Karpas-422 (cell line): ENCODE data around the gene MOB3B. TPM values are rescaled to one million over a fixed set of nuclear protein-coding genes. Genes with fewer than 3 reads are reported as not detected.

ENCODE experiments used
- DNase-seq: peaks from one replicate; pipeline ENCODE4 v3.0.0-alpha.2; 2015
- H2AFZ ChIP-seq: fragments of 200-600 bp; sonication (generic); 2 replicates; pipeline ENCODE4 v1.6.1; 2014; ENCODE audit warnings: antibody characterized with exemption, low read length, mixed read lengths
- H3K27ac ChIP-seq: fragments of 200-600 bp; sonication (generic); 2 replicates; pipeline ENCODE4 v1.5.1; 2014; ENCODE audit warnings: mild to moderate bottlenecking, low read length, moderate library complexity
- H3K27me3 ChIP-seq: fragments of 200-600 bp; sonication (generic); 2 replicates; pipeline ENCODE4 v1.6.1; 2014; ENCODE audit warnings: low read length, mixed read lengths
- H3K36me3 ChIP-seq: fragments of 200-600 bp; sonication (generic); 2 replicates; pipeline ENCODE4 v1.6.1; 2014; ENCODE audit warnings: low read length, mixed read lengths; ENCODE audit not compliant: insufficient read depth
- H3K4me1 ChIP-seq: fragments of 200-600 bp; sonication (generic); 2 replicates; pipeline ENCODE4 v1.6.1; 2014; ENCODE audit warnings: mild to moderate bottlenecking, low read length, mixed read lengths
- H3K4me2 ChIP-seq: fragments of 200-600 bp; sonication (generic); 2 replicates; pipeline ENCODE4 v1.6.1; 2014; ENCODE audit warnings: low read length, low read depth, mild to moderate bottlenecking; ENCODE audit not compliant: poor library complexity, severe bottlenecking
- H3K4me3 ChIP-seq: fragments of 200-600 bp; sonication (generic); 2 replicates; pipeline ENCODE4 v1.5.1; 2014; ENCODE audit warnings: mild to moderate bottlenecking, antibody characterized with exemption, low read length, mixed read lengths
- H3K79me2 ChIP-seq: fragments of 200-600 bp; sonication (generic); 2 replicates; pipeline ENCODE4 v1.6.1; 2014; ENCODE audit warnings: mild to moderate bottlenecking, low read length, mixed read lengths
- H3K9ac ChIP-seq: fragments of 200-600 bp; sonication (generic); 2 replicates; pipeline ENCODE4 v1.6.0; 2014; ENCODE audit warnings: low read length
- H3K9me2 ChIP-seq: fragments of 200-600 bp; sonication (generic), shearing (Covaris generic); replicated peaks from 2 replicates; pipeline ENCODE4 v1.6.0; 2014; ENCODE audit warnings: mild to moderate bottlenecking, low read length, moderate library complexity; ENCODE audit not compliant: insufficient read depth
- H3K9me3 ChIP-seq: fragments of 300-700, 200-600 bp; sonication (generic); 2 replicates; pipeline ENCODE4 v1.6.1; 2014; ENCODE audit warnings: low read length, mixed read lengths
- H4K20me1 ChIP-seq: fragments of 200-600 bp; sonication (generic); 2 replicates; pipeline ENCODE4 v1.6.1; 2014; ENCODE audit warnings: mild to moderate bottlenecking, antibody characterized with exemption, low read length, low read depth; ENCODE audit not compliant: insufficient read depth
- total RNA-seq: library from RNA; depleted of rRNA; stranded (reverse); fragments of >200 nt; shearing (Covaris generic); gene quantifications from 2 replicates; pipeline ENCODE4 v1.2.3, GENCODE V29; 2014; ENCODE audit warnings: low replicate concordance

Gene MOB3B
- total RNA-seq, 1 experiment from 2014 or later: 0.45 TPM

GRCh38 chr9:27538647-27539046 lies 9.0 kb upstream of the MOB3B start:
- Histone ChIP-seq H3K4me2 (no peak overlapping the region), H3K4me1 (no peaks in the 10 kb centered on the region), H3K9me3 (no peaks in the 10 kb centered on the region), H3K27me3 (no peaks in the 10 kb centered on the region), H3K4me3 (no peak overlapping the region), H3K9ac (no peak overlapping the region), H2AFZ (no peak overlapping the region), H3K36me3 (no peaks in the 10 kb centered on the region), H4K20me1 (no peaks in the 10 kb centered on the region), H3K9me2 (no peaks in the 10 kb centered on the region), H3K27ac (no peak overlapping the region), H3K79me2 (no peaks in the 10 kb centered on the region)
- no peak for DNase-seq

GRCh38 chr9:27537756-27538155 lies 8.1 kb upstream of the MOB3B start:
- no peak overlapping the region for H3K4me3 ChIP-seq
- no peak overlapping the region for H3K9ac ChIP-seq
- H3K9me2 ChIP-seq: no peaks in the 10 kb centered on the region
- no peak overlapping the region for H3K27ac ChIP-seq
- no peaks in the 10 kb centered on the region for H3K4me1 ChIP-seq
- no peak for DNase-seq
- H3K79me2 ChIP-seq: no peaks in the 10 kb centered on the region
- H3K4me2 ChIP-seq: no peak overlapping the region
- H3K9me3 ChIP-seq: no peaks in the 10 kb centered on the region
- H3K36me3 ChIP-seq: no peaks in the 10 kb centered on the region
- no peaks in the 10 kb centered on the region for H4K20me1 ChIP-seq
- no peak overlapping the region for H2AFZ ChIP-seq
- H3K27me3 ChIP-seq: no peaks in the 10 kb centered on the region

GRCh38 chr9:27537027-27537435 lies 7.4 kb upstream of the MOB3B start:
- Histone ChIP-seq H3K9me2 (no peaks in the 10 kb centered on the region), H3K9me3 (no peaks in the 10 kb centered on the region), H3K36me3 (no peaks in the 10 kb centered on the region), H3K4me2 (no peak overlapping the region), H4K20me1 (no peaks in the 10 kb centered on the region), H2AFZ (no peak overlapping the region), H3K27ac (no peak overlapping the region), H3K27me3 (no peaks in the 10 kb centered on the region), H3K4me1 (no peaks in the 10 kb centered on the region), H3K4me3 (no peak overlapping the region), H3K79me2 (no peaks in the 10 kb centered on the region), H3K9ac (no peak overlapping the region)
- DNase-seq: no peak

GRCh38 chr9:27536168-27536567 lies 6.6 kb upstream of the MOB3B start:
- no peak for DNase-seq
- Histone ChIP-seq H3K4me3 (no peak overlapping the region), H4K20me1 (no peaks in the 10 kb centered on the region), H3K27ac (no peak overlapping the region), H3K4me1 (no peaks in the 10 kb centered on the region), H3K9me3 (no peaks in the 10 kb centered on the region), H3K36me3 (no peaks in the 10 kb centered on the region), H3K79me2 (no peaks in the 10 kb centered on the region), H3K27me3 (no peaks in the 10 kb centered on the region), H2AFZ (no peak overlapping the region), H3K4me2 (no peak overlapping the region), H3K9ac (no peak overlapping the region), H3K9me2 (no peaks in the 10 kb centered on the region)

GRCh38 chr9:27535701-27536118 lies 6.1 kb upstream of the MOB3B start:
- Histone ChIP-seq H3K9me2 (no peaks in the 10 kb centered on the region), H3K27me3 (no peaks in the 10 kb centered on the region), H3K27ac (no peak overlapping the region), H3K9me3 (no peaks in the 10 kb centered on the region), H3K79me2 (no peaks in the 10 kb centered on the region), H3K4me3 (no peak overlapping the region), H3K9ac (no peak overlapping the region), H2AFZ (no peak overlapping the region), H3K36me3 (no peaks in the 10 kb centered on the region), H4K20me1 (no peaks in the 10 kb centered on the region), H3K4me2 (no peak overlapping the region), H3K4me1 (no peaks in the 10 kb centered on the region)
- DNase-seq: peak; percentile 63

GRCh38 chr9:27534658-27535209 lies 5.1 kb upstream of the MOB3B start:
- DNase-seq: no peak
- H3K79me2 ChIP-seq: no peaks in the 10 kb centered on the region
- no peaks in the 10 kb centered on the region for H3K9me3 ChIP-seq
- H3K9ac ChIP-seq: no peak overlapping the region
- H2AFZ ChIP-seq: no peak overlapping the region
- H3K27me3 ChIP-seq: no peaks in the 10 kb centered on the region
- no peaks in the 10 kb centered on the region for H3K36me3 ChIP-seq
- no peaks in the 10 kb centered on the region for H3K9me2 ChIP-seq
- no peak overlapping the region for H3K4me3 ChIP-seq
- no peaks in the 10 kb centered on the region for H4K20me1 ChIP-seq
- no peak overlapping the region for H3K27ac ChIP-seq
- no peak overlapping the region for H3K4me2 ChIP-seq
- no peaks in the 10 kb centered on the region for H3K4me1 ChIP-seq

GRCh38 chr9:27534131-27534530 lies 4.5 kb upstream of the MOB3B start:
- Histone ChIP-seq H3K27me3 (no peaks in the 10 kb centered on the region), H3K9ac (no peak overlapping the region), H3K36me3 (no peaks in the 10 kb centered on the region), H2AFZ (no peak overlapping the region), H4K20me1 (no peaks in the 10 kb centered on the region), H3K4me3 (no peak overlapping the region), H3K9me2 (no peaks in the 10 kb centered on the region), H3K4me1 (peaks cover 4% of the 10 kb centered on the region), H3K4me2 (no peak overlapping the region), H3K79me2 (no peaks in the 10 kb centered on the region), H3K27ac (no peak overlapping the region), H3K9me3 (no peaks in the 10 kb centered on the region)
- DNase-seq: no peak

GRCh38 chr9:27533311-27533710 lies 3.7 kb upstream of the MOB3B start:
- Histone ChIP-seq H3K4me3 (no peak overlapping the region), H3K27me3 (no peaks in the 10 kb centered on the region), H3K79me2 (no peaks in the 10 kb centered on the region), H3K9ac (no peak overlapping the region), H3K36me3 (no peaks in the 10 kb centered on the region), H3K27ac (no peak overlapping the region), H3K9me2 (no peaks in the 10 kb centered on the region), H2AFZ (no peak overlapping the region), H4K20me1 (no peaks in the 10 kb centered on the region), H3K4me2 (no peak overlapping the region), H3K4me1 (peaks cover 9% of the 10 kb centered on the region), H3K9me3 (no peaks in the 10 kb centered on the region)
- DNase-seq: no peak

GRCh38 chr9:27532046-27532445 lies 2.4 kb upstream of the MOB3B start:
- H2AFZ ChIP-seq: no peak overlapping the region
- peaks cover 9% of the 10 kb centered on the region for H3K4me1 ChIP-seq
- H3K79me2 ChIP-seq: no peaks in the 10 kb centered on the region
- no peaks in the 10 kb centered on the region for H3K9me2 ChIP-seq
- no peaks in the 10 kb centered on the region for H3K9me3 ChIP-seq
- no peaks in the 10 kb centered on the region for H3K36me3 ChIP-seq
- no peak overlapping the region for H3K4me2 ChIP-seq
- H3K27ac ChIP-seq: no peak overlapping the region
- no peaks in the 10 kb centered on the region for H3K27me3 ChIP-seq
- H3K9ac ChIP-seq: no peak overlapping the region
- DNase-seq: no peak
- H3K4me3 ChIP-seq: no peak overlapping the region
- H4K20me1 ChIP-seq: no peaks in the 10 kb centered on the region
